Loucy (cell line): Measurements from ENCODE around the gene NEK7.

Experiments used
- CTCF ChIP-seq: fragments of 200-600 bp; sonication (generic); conservative IDR thresholded peaks from 2 replicates; pipeline ENCODE4 v1.5.1; 2014; ENCODE audit warnings: mild to moderate bottlenecking, antibody characterized with exemption, low read length
- EZH2phosphoT487 ChIP-seq: fragments of 200-600 bp; IDR thresholded peaks from 2 replicates; pipeline ENCODE4 v1.6.1; 2018; ENCODE audit warnings: antibody characterized with exemption, mild to moderate bottlenecking, moderate library complexity, borderline replicate concordance

DNA sequence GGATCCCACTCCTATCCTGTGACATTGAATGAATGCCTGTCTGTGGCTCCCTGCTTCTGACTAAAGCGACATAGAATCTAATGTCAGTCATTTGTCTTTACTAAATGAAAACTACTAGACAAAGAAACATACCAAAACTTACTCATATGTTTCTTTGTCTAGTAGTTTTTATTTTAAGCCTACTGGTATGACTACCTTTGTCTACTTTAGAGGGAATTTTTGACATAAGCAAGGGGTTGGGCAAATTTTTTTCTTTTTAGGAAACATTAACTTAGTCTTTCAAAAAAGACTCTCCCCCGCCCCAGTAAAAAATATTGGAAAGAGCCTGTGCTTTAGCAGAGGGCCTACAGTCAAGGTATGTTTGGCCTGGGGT is 4.9 kb downstream of the NEK7 start:
- TF ChIP-seq CTCF, result no peak
- TF ChIP-seq EZH2phosphoT487, result no peak
